Amniotic stem cell (primary cell): ENCODE measurements around the gene RAMP1.

Experiments used
- DNase-seq: peaks from one replicate; lab custom pipeline; 2025; lab: John Stamatoyannopoulos, UW

RAMP1 gene

DNA sequence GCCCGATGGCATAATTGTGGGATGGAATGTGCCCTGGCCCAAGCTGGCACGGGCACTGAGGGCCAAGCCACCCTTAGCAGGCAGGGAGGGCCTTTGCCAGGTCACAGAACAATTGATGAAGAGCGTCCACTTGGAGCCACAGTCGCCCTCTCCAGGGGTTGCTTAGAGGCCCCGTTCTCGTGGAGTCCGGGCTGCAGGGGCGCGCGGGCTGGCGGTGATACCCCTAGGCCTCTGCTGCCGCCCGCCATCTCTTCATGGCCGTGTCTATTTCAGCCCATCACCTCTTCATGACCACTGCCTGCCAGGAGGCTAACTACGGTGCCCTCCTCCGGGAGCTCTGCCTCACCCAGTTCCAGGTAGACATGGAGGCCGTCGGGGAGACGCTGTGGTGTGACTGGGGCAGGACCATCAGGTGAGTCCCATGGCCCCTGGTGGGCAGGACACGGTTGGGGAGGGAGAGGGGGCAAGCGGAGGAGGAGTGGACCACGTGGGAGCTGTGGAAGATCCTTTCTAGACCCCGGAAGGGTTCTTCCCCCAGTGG is 17.6 kb downstream of the RAMP1 start:
- DNase-seq, result no peak

DNA sequence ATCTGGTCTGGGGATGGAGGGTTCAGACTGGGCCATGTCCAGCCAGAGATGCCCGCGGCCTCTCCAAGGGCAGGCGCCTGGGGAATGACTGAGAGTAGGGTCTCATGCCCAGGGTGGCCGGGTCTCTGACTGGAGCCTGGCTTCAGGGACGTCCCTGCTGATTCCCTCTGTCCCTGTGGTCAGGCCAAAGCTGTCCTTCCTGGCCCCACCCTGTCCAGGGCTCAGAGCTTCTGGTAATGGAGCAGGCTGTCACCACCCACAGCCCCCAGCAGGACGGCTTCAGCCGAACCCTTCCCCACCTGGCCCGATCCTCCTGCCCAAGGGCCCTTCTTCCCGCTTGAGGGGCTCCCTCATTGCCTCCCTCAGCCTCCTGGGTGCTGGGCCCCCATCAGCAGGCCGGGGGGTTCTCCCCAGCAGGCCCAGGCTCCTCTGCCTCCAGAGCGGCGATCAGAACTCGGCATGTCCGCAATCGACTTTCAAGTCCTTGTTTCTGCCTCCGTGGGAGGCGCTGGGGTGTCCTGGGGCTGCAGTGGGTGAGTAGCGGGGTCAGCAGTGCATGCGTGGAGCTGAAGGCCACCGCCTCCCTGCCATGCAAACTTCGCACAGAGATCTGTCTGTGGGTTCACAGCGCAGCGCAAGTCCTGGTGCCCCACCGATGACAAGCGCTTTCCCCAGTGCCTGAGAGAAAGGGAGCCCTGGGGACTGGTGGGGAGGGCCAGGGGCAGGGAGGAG is 18.3 kb downstream of the RAMP1 start:
- no peak for DNase-seq

DNA sequence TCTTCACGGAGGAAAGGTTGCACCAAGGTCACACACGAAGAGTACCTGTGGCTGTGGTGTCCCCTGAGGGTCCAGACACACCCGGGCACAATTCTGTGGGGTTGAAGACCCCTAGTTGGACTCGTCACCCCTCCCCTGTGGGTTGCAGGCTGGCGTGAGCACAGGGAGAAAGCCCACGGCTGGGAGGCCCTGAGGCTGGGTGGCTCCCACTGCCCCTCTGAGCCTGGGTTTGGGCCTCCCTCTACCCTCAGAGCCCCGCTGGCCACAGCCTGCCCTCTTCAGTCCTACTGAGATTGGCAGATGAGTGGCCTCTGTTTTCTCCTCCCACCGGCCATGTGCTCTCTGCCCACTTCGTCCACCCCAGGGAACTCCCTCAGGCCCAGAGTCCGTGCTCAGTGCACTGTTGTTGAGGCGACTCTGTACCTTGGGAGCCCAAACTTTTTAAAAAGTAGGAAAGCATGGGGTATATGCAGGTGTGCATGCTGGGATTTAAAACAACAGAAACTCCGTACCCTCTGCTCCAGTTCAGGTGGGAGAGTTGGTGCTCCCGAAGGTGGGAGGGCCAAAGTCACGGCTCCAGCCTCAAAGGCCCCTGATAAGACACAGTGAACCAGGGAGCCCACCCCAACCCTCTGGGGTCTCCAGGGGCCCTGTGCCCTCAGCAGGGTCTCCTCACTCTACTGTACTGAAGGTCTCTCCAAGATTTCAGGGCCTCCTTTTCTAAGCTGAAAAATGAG is 19.1 kb downstream of the RAMP1 start:
- DNase-seq, result no peak

DNA sequence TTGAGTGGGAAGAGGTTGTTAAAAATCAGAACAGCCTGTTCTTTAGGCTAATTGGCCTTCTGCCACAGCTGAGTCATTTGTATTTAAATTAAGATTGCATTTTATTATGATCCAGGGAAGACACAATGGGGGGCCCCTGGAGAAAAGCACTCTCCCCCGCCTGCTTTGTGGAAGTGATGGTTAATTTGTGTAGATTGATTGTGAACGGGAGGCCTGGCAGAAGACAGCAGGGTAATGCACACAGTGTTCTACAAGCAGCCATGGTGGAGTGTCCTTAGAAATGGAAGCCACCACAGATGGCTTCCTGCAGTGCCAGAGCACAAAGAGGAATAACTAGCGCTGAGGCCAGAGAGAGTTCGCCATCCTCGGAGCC is 19.6 kb downstream of the RAMP1 start:
- DNase-seq, result no peak

DNA sequence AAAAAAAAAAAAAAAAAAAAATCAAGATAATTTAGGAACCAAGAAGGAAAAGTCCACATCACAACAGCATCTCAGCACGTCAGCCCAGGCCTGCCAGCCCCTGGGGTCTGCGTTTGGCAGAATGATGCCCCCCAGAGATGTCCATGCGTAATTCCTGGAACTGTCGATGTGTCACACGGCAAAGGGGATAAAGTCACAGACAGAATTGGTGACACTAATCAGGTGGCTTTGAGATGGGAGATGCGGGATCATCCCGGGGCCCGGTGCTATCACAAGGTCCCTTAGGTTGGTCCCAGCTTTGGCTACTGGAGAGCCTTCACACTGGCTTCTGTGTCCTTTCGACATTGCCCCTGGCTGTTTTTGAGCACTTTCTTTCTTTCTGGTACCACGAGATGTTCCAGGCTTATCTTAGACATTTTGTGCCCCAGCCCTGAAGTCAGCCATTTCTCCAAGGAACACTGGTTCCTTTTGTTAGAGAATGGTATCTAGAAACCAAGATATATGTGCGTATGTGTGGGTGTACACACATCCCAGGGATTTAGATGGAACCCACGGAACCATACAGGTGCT is 20.7 kb downstream of the RAMP1 start:
- DNase-seq, result no peak

DNA sequence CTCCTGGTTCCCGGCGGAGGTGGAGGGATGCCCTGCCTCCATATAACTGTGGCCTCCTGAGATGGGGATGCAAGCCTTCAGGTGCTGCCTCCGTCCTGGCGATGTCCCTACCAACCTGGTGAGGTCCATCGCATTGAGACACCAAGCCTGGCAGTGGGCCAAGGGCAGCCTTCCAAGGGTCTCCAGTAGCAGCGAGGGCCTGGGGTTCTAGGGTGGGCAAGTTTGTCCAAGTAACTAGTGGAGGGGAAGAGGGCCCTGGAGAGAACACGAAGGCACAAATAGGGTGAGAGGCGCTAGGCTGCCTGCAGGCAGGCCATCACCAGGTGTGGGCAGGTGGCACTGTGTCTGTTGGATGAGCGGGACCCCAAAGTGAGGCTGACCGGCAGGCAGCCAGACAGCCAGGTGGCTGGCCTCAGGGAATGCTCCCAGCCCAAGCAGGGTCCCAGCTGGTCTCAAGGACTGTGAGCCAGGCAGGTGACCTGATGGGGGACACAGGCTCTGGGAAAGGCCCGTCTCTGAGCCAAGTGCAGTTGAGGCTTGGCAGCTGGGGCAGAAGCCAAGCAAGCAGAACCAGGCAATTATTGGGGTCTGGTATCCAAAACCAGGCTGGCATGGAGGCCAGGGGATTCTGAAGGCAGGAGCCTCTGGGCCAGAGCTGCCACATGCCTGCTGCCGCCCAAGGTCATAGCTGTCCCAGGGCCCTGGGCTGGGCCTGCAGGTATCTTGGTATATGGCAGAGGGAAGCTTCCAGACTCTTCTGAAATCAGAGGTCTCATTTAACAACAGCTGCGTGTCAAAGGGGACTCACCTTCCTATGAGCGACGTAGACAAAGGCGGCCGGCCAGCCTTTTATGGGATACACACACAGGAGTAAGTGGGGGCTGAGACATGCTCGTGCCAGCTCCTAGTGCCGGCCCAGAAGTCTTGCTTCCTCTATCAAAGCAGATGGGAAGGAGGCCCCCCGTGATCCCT is 23.4 kb downstream of the RAMP1 start:
- DNase-seq, result no peak

DNA sequence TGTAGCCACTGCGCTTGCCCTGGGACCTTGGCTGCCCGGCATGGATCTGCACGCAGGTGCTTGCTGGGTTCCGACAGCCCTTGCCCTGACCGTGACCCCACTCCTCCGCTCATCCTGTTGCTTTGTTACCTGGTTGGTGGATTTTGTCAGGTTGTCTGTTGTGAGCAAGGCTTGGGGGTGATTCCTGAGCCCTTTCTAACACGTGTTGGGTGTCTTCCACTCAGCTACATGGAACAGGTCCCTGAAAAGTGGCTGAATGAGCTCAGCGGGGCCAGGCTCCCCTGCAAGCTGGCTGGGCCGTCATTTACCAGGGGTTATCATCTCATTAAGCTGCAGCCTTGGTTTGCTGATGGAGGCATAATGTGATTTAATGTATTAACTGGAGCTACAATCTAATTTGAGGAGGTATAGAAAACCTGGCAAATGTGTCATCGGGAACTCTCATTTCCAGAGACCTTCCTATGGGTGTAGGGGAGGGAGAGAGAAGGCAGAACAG is 24.6 kb downstream of the RAMP1 start:
- no peak for DNase-seq

DNA sequence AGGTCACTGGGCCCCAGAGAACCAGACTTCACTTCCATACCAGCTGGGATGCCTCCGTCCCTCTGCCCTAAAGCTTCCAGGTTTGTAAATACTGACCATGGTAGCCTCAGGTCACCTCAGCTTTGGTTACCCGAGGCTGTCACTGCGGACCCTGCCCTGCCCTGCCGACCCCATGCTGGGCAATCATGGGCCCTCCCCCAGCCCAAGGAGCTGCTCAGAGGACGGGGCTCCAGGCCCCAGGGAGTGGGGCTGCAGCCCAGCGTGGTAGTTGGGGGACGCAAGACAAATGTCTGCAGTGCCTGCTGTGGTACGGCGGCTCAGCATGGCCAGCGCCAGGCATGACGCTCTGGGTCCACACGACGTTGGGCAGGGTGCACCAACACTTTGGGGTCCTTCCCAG is 25.3 kb downstream of the RAMP1 start:
- DNase-seq, result no peak

DNA sequence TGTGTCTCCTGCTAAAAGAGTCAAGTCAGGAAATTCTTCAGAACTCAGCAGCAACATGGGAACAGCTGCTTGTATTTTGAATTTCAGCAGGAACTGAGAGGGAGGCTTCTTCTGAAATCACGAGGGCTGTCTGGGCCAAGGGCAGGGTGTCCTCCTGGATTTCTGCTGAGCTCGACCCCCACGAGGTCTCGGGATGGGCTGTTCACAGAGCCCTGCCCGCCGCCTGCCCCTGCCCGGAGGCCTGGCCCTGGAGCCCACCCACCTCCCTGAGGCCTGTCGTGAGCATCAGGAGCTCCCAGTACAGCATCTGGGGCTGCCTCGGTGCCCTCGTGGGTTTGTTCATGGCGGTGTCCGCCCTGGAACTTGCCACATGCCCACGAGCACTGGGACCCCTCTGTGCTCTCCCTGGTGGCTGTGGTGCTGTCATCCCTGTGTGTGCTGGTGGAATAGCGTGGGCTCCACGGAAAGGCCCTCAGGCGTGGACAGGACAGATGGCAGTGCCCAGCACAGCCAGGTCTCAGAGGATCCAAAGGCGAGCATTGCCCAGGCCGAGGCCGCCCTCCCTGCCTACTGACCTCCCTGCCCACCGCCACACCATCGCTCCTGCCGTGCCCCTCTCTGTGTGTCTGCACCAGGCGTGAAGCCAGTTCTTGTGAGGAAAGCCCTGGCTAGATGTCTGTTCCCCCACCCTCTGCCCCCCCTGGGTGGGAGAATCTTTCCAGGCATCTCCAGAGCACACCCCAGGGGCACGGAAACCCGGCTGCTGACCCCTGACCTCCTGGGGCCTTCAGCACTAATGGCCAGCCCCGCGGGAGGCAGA is 25.9 kb downstream of the RAMP1 start:
- DNase-seq, result no peak

DNA sequence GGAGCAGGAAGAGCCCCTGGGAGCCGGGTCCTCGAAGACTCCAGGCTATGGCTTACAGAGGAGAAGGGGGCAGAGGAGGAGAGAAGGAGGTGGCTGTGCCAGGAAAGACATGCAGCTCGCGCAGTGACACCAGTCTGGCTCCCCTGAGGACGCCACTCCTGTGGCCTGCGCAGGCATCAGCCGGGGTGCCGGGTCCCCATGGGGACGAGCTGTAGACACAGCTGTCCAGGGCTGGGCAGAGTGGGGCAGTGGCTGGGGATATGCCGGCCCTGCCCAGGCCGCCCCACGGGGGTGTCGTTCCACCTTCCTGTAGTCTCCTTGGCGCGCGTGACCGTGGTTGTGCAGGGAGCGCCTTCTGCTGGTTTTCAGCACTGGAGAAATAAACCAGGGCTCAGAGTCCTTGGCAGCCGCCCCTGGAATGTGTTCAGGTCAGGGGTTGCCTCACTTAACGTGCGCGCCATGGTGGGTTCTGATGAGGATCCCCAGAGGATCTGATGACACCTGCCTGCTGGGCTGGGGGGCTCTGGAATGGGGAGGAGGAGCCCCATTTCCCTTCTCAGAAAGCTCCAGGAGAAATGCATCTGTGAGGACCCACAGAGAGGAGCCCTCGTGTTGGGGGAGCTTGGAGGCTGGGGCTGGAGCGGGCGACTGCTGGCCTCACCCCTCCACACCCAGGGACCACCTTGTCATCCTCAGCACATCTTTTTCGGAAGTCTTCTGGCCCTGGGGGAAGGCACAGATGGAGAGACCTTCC is 26.7 kb downstream of the RAMP1 start:
- DNase-seq, result no peak

DNA sequence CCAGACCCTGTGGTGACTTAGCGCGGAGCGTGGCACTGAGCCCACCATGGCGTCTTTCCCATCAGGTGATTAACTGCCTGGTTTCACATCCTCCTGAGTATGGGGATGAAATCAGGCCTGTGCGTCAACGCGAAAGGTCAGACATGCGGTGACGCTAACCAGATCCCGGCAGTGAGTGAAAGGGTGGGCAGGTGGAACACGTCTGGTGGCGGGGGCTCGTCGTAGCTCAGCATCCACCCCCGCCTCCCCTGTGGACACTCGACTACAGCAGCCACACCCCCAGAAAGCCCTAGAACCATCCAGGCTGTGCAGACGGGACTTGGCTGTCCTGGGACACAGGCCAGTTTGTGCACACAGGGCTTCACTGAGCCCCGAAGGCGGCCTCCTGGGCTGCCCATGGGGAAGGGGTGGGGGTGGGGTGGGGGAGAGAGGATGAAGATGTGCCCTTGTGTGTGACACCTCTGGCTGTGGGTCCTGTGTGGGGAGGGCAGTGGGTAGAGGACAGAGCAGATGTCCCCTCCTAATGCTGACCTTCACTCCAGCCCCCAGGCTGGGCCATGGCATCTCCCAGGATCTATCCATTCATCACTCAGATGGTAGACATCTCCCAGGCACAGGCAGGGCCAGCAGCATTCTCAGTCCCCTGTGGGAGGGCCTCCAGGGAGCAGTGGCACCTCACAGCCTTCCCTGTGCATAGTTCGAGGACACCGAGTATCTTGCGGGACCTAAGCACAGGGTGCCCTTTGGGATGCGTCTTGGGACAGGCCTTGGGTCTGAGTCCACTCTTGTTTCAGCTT is 27.5 kb downstream of the RAMP1 start:
- no peak for DNase-seq

DNA sequence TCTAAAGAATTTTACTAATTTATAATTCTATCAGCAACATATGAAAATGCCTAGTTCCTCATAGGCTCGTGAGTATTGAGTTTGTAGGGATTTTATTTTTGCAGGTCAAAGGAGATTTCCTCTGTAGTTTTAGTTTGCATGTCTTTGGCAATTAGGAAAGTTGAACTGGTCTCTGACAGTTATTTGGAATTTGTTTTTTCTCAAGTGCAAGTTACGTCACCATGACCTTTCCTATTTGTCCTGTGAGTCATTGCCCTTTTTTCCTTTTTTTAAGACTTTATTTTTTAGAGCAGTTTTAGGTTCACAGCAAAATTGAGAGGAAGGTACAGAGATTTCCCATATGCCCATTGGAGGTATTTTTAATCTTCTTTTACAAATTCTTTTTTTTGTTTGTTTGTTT is 29.0 kb downstream of the RAMP1 start:
- DNase-seq, result no peak

DNA sequence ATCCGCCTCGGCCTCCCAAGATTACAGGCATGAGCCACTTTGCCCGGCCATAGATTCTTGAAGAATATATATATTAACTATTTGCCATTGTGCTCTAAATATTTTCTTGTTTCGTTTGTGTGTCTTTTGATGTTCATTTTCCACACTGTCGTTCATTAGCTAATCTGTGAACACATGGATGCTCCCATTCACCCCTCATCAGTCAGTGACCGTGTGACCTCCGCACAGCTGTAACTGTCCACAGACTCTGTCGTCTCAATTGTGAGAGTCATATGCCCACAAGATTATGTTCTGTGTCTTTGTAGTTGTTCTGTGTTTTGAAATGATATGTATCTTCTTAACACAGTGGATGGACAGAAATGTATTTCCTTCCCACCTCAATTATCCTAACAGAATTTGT is 29.6 kb downstream of the RAMP1 start:
- DNase-seq, result no peak

DNA sequence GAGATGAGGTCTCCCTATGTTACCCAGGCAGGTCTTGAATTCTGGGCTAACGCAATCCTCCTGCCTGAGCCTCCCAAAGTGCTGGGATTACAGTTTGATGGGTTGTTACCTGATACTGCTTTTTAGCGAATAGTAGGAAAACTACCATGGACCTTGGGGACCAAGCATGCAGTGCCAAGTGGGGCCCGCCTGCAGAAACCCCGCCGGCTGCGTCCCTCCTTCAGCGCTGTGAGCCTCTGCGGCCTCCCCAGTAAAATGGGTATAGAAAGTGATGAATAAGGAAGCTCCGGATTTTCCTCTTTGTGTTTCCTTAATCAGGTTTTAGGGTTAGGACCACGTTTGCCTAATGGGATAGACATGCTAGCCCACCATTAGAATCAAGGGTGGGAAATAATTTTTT is 30.4 kb downstream of the RAMP1 start:
- DNase-seq, result no peak

DNA sequence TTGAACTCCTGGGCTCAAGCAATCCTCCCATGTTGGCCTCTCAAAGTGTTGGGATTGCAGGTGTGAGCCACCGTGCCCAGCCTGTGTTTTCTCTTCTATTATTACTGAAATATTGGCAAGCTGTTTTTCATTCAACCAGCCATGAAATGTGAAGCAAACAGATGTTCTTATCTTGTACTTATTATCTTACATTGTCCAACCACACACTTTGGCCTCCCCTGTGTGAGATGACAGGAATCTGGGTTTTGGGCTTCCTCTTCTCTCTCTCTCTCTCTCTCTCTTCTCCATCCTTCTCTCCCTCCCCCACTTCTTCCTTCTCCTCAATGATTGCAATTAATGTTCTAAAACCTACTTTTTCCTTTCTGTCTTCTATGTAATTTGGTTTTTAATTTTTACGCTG is 33.1 kb downstream of the RAMP1 start:
- no peak for DNase-seq

DNA sequence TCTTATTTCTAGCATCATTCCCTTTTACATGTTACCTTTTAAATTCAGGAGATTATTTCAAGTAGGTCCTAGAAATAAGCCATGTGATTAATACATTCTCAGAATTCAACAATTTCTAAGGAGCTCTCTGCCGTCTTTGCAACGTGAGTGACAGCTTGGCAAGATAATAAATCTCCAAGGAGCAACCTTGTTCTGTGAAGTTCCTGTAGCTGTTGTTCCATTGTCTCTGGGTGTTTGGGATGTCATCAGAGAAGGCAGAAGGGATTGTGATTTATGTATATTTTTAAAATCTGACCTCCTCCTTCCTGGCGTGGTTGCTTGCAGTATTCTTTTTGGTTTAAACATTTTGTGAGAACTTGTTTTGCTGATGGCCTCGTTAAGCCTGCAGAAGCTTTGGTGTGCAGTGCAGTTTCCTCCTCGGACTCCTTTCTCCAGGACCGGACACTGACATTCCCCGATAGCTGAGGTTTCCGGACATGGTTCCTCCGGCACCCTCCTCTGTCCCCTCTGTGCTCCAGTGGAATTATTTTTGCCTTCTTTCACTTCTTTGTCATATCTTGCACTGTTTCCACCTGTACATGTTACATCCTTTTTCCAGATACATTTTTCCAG is 33.7 kb downstream of the RAMP1 start:
- DNase-seq, result no peak

DNA sequence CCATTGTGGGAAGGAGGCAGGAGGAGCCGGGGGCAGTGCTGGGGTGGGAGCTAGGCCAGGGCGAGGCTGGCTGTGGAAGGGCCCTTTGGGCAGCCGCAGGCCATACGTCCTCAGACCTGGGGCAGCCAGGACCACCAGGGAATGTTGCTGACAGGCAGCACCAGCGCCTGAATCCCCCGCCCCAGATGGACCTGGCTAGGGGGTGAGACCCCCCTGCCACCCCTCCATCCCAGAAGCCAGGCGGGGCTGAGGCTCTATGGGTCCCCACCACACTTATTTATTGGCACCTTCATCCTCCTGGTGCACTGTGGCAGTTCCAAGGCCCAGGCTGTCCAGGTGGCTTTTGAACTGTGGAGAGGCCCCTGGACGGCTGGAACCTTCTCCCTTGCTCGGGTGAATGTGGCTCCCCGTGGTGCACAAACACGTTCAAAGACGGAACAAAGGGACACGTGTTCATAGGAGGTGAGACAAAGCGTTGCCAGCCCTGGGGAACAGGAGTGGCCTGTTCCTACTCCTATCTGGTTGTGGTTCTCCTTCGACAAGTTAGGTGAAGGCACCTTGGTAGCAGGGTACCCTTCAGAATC is 35.1 kb downstream of the RAMP1 start:
- no peak for DNase-seq

DNA sequence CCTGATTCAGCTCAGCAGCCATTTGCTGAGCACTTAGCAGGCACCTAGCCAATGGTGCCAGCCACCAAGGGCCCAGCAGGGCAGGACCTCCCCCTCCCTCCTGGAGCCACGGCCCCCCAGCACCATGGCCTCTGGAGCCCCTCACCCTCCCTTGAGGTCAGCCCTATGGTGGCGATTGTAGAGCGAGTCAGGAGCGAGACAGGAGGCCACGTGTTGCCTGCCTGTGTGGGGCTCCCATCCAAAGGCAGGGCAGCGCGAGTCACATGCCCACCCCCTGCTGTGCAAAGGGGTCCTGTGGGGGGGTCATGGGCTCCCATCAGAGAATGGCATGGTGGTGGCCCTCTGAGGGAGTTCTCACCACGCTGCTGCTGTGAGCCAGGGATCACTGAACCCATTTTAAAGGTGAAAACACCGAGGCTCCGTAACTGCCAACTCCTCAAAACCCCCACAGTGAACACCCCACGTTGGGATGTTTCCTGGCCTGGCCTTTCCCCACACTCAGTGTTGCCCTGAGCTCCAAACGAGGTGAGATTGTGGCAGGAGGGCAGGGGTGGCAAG is 35.6 kb downstream of the RAMP1 start:
- no peak for DNase-seq
